ENCODE results near the gene TRAPPC14. TPM values are rescaled to one million over a fixed set of nuclear protein-coding genes. Genes with fewer than 3 reads are reported as not detected.

Gene TRAPPC14
- total and polyA plus RNA-seq, 2 donors from 2014 or later = 14.8 to 27.1 TPM

DNA sequence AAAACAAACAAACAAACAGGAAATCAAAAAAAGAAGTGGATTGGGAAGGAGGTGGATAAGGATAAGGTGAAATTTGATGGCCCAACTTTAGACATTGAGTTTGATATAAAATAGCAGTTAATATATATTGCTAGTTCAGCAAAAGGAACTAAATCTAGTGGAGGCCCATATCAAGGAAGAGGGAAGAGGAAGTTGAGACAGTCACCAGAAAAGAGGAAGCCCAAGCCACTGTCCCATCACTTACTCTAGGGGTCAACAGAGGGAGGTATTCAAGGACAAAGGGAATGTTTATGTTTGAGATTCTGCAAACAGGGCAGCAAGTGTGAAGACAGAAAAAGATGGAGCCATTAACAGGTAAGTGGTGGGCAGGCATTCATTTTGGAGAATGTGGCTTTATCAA is 6.1 kb downstream of the TRAPPC14 start:
- DNase-seq (no peak), FAIRE-seq (no peak)
- Histone ChIP-seq H3K27ac (ENCODE audit: low read depth in 2 of 2, low read length in 2 of 2) (no peak overlapping the region), H3K9ac (ENCODE audit: low read length in 3 of 3) (no peak overlapping the region), H3K36me3 (ENCODE audit: control insufficient read depth in 2 of 3, insufficient read depth in 3 of 3, low read length in 3 of 3) (peaks cover 2 to 18% (median 3%) of the 10 kb centered on the region in 3 donors), H3K4me3 (ENCODE audit: low read length in 3 of 3) (no peak overlapping the region), H3K9me3 (ENCODE audit: control insufficient read depth in 2 of 3, insufficient read depth in 1 of 3, low read length in 3 of 3) (no peaks in the 10 kb centered on the region), H3K4me1 (ENCODE audit: control insufficient read depth in 2 of 3, insufficient read depth in 2 of 3, low read depth in 1 of 3, low read length in 3 of 3) (peaks cover 0 to 8% (median 7%) of the 10 kb centered on the region in 3 donors), H3K27me3 (ENCODE audit: control insufficient read depth, insufficient read depth, low read length) (no peaks in the 10 kb centered on the region)
- intact Hi-C loops (cut with DNase I) = no loop called here
- TF ChIP-seq, protein P1, sequence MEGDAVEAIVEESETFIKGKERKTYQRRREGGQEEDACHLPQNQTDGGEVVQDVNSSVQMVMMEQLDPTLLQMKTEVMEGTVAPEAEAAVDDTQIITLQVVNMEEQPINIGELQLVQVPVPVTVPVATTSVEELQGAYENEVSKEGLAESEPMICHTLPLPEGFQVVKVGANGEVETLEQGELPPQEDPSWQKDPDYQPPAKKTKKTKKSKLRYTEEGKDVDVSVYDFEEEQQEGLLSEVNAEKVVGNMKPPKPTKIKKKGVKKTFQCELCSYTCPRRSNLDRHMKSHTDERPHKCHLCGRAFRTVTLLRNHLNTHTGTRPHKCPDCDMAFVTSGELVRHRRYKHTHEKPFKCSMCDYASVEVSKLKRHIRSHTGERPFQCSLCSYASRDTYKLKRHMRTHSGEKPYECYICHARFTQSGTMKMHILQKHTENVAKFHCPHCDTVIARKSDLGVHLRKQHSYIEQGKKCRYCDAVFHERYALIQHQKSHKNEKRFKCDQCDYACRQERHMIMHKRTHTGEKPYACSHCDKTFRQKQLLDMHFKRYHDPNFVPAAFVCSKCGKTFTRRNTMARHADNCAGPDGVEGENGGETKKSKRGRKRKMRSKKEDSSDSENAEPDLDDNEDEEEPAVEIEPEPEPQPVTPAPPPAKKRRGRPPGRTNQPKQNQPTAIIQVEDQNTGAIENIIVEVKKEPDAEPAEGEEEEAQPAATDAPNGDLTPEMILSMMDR (IDR thresholded peaks at IDR 0.05; ENCODE audit: borderline replicate concordance, extremely low read depth, insufficient read depth) = no peak

DNA sequence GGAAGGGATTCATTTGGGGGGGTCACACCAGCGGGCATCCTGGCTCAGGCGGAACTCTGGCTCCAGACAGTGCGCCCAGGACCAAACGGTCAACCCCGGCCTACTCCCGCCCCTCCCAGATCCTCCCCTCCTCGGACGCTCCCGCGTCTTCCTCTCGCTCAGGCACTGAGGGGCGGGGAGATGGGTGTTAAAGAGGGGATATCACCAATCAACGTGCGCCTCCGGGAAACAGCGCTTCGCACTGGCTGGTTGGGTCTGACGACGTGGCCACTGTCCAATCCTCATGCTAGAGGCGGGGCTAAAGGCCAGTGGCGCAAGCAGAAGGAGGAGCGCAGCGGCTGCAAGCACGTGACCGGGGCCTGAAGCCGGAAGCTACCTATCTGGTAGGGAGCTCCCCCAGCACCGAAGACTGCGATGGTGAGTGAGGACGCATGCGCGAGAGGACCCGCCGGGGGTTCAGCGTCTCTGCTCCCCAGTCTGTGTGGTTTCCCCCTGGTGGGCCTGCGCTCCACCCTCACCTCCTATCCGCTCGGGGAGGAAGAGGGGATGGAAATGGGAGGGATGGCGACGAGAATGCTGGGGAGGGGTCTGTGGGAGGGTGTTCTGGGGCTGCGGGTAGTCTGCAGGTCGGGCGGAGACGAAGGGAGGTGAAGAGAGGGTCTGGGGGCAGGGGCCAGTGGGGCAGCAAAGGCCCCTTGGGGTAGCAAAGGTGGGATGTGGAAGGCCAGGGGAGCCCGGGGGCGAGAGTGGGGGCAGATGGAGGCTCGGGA is 9.8 kb downstream of the TRAPPC14 start, which contains the start of gene LAMTOR4:
TSS of gene LAMTOR4 (plus strand) at position 360 of the 770 bp plus-strand sequence. CDS start at position 415, 55 bp downstream.
- Histone ChIP-seq H3K4me3 (ENCODE audit: low read length in 3 of 3) (peak within 1 kb of the TSS; percentile 88 to 98 (median 94)), H3K9me3 (ENCODE audit: control insufficient read depth in 2 of 3, insufficient read depth in 1 of 3, low read length in 3 of 3) (no peaks in the 10 kb centered on the region), H3K36me3 (ENCODE audit: control insufficient read depth in 2 of 3, insufficient read depth in 3 of 3, low read length in 3 of 3) (peaks cover 0 to 2% (median 0%) of the 10 kb centered on the region in 3 donors), H3K27ac (ENCODE audit: low read depth in 2 of 2, low read length in 2 of 2) (peak within 1 kb of the TSS; percentile 89 to 95), H3K9ac (ENCODE audit: low read length in 3 of 3) (peak within 1 kb of the TSS; percentile 81 to 98 (median 98)), H3K27me3 (ENCODE audit: control insufficient read depth, insufficient read depth, low read length) (no peaks in the 10 kb centered on the region), H3K4me1 (ENCODE audit: control insufficient read depth in 2 of 3, insufficient read depth in 2 of 3, low read depth in 1 of 3, low read length in 3 of 3) (peaks cover 0 to 8% (median 3%) of the 10 kb centered on the region in 3 donors)
- TF ChIP-seq, protein P1 (IDR thresholded peaks at IDR 0.05; ENCODE audit: borderline replicate concordance, extremely low read depth, insufficient read depth) = no peak
- DNase-seq (peak; percentile 99 to 100 (median 99)), FAIRE-seq (peak; percentile 98)
- intact Hi-C loops (cut with DNase I) = no loop called here

DNA sequence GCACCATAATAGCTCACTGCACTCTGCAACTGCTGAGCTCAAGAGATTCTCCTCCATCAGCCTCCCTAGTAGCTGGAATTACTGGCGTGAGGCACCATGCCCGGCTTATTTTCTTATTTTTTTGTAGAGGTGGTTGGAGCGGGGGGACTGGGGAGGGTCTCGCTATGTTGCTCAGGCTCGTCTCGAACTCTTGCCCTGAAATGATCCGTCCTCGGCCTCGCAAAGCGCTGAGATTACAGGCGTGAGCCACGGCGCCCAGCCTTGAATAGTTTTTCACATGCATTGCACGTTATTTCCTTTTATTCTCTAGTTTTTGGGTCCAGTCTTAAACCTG is 10.3 kb downstream of the TRAPPC14 start:
- no peaks in the 10 kb centered on the region for H3K27me3 ChIP-seq (ENCODE audit: control insufficient read depth, insufficient read depth, low read length)
- peaks cover 0 to 8% (median 3%) of the 10 kb centered on the region in 3 donors for H3K4me1 ChIP-seq (ENCODE audit: control insufficient read depth in 2 of 3, insufficient read depth in 2 of 3, low read depth in 1 of 3, low read length in 3 of 3)
- FAIRE-seq = no peak
- TF ChIP-seq, protein P1 (IDR thresholded peaks at IDR 0.05; ENCODE audit: borderline replicate concordance, extremely low read depth, insufficient read depth) = no peak
- H3K9me3 ChIP-seq (ENCODE audit: control insufficient read depth in 2 of 3, insufficient read depth in 1 of 3, low read length in 3 of 3) = no peaks in the 10 kb centered on the region
- peak overlapping the region; percentile 47 to 77 (median 55) for H3K9ac ChIP-seq (ENCODE audit: low read length in 3 of 3)
- H3K36me3 ChIP-seq (ENCODE audit: control insufficient read depth in 2 of 3, insufficient read depth in 3 of 3, low read length in 3 of 3) = no peaks in the 10 kb centered on the region
- intact Hi-C loops (cut with DNase I) = no loop called here
- DNase-seq = no peak
- H3K4me3 ChIP-seq (ENCODE audit: low read length in 3 of 3) = peak overlapping the region; percentile 69 to 98 (median 79)
- peak overlapping the region in 1 of 2 donors; percentile 38 for H3K27ac ChIP-seq (ENCODE audit: low read depth in 2 of 2, low read length in 2 of 2)

Data from kidney (tissue), 14 donors.